SK-N-SH (cell line): ENCODE measurements around the gene PPP1R8. TPM values are rescaled to one million over a fixed set of nuclear protein-coding genes. Genes with fewer than 3 reads are reported as not detected.

Source experiments
- CTCF ChIA-PET: fragments of 300-600, 350-600 bp; formaldehyde crosslinking; extraction: SDS; loops from one replicate; lab custom pipeline; 2021; lab: Yijun Ruan, JAX
- POLR2A ChIA-PET: fragments of 350-600 bp; sonication (Branson Sonifier 250); formaldehyde crosslinking; extraction: SDS; loops from one replicate; lab custom pipeline; 2020; ENCODE audit warnings: antibody characterized with exemption, inconsistent platforms; lab: Yijun Ruan, JAX
- DNase-seq: peaks from one replicate; pipeline ENCODE4 v3.0.0; 2012
- H2AFZ ChIP-seq: fragments of 200-600 bp; sonication (generic); 2 replicates; pipeline ENCODE4 v1.8.1; 2016; ENCODE audit warnings: antibody characterized with exemption, mild to moderate bottlenecking, low read depth
- H3F3A ChIP-seq: fragments of 200-600 bp; sonication (generic); replicated peaks from 2 replicates; pipeline ENCODE3; 2016; ENCODE audit warnings: antibody characterized with exemption, mild to moderate bottlenecking; ENCODE audit not compliant: insufficient read depth
- H3K27ac ChIP-seq, 2 experiments: fragments of 200-500 bp in 1 of 2; fragments of 200-600 bp in 1 of 2; sonication (Bioruptor generic) in 1 of 2; sonication (generic), shearing (Covaris generic) in 1 of 2; 2 replicates each; pipeline versions ENCODE4 v1.5.1 to v1.6.1; 2014 to 2016; ENCODE audit warnings: low read depth in 2 of 2, inconsistent platforms in 1 of 2, low read length in 1 of 2, mild to moderate bottlenecking in 1 of 2, mixed read lengths in 1 of 2
- H3K27me3 ChIP-seq: fragments of 200-600 bp; sonication (generic), shearing (Covaris generic); 2 replicates; pipeline ENCODE4 v1.6.1; 2016; ENCODE audit warnings: mixed run types; ENCODE audit not compliant: insufficient read depth
- H3K36me3 ChIP-seq, 2 experiments: fragments of 200-500 bp in 1 of 2; fragments of 200-600 bp in 1 of 2; sonication (Bioruptor generic) in 1 of 2; sonication (generic) in 1 of 2; replicated peaks in 1 of 2; 2 replicates each; pipeline versions ENCODE3 to v1.5.1; 2014 to 2016; ENCODE audit warnings: low read length in 1 of 2, mild to moderate bottlenecking in 1 of 2; ENCODE audit not compliant: insufficient read depth in 2 of 2, control insufficient read depth in 1 of 2
- H3K4me1 ChIP-seq, 2 experiments: fragments of 200-500 bp in 1 of 2; fragments of 200-600 bp in 1 of 2; sonication (Bioruptor generic) in 1 of 2; sonication (generic), shearing (Covaris generic) in 1 of 2; 2 replicates each; pipeline versions ENCODE4 v1.5.1 to v1.6.1; 2014 to 2016; ENCODE audit warnings: low read depth in 1 of 2, low read length in 1 of 2, mixed run types in 1 of 2; ENCODE audit not compliant: insufficient read depth in 2 of 2, control insufficient read depth in 1 of 2
- H3K4me2 ChIP-seq: fragments of 200-600 bp; sonication (generic), shearing (Covaris generic); 2 replicates; pipeline ENCODE4 v1.6.1; 2017; ENCODE audit warnings: mixed run types
- H3K4me3 ChIP-seq, 2 experiments: fragments of 200-500 bp in 1 of 2; fragments of 200-600 bp in 1 of 2; sonication (Bioruptor generic) in 1 of 2; sonication (generic), shearing (Covaris generic) in 1 of 2; 2 replicates each; pipeline versions ENCODE4 v1.5.1 to v1.8.1; 2014 to 2016; ENCODE audit warnings: low read depth in 2 of 2, inconsistent platforms in 1 of 2, low read length in 1 of 2, mild to moderate bottlenecking in 1 of 2, mixed read lengths in 1 of 2, moderate library complexity in 1 of 2
- H3K79me2 ChIP-seq: fragments of 200-600 bp; sonication (generic); 2 replicates; pipeline ENCODE4 v1.8.1; 2017; ENCODE audit warnings: mild to moderate bottlenecking; ENCODE audit not compliant: insufficient read depth
- H3K9ac ChIP-seq: fragments of 200-600 bp; sonication (generic); 2 replicates; pipeline ENCODE4 v1.6.1; 2017; ENCODE audit warnings: mixed run types
- H3K9me2 ChIP-seq: fragments of 200-600 bp; sonication (generic); 2 replicates; pipeline ENCODE4 v1.6.1; 2017; ENCODE audit warnings: mixed run types
- H3K9me3 ChIP-seq: fragments of 200-600 bp; sonication (generic); 2 replicates; pipeline ENCODE4 v1.6.1; 2017; ENCODE audit warnings: mixed run types, mild to moderate bottlenecking, moderate library complexity
- H4K20me1 ChIP-seq: fragments of 200-600 bp; sonication (generic); 2 replicates; pipeline ENCODE4 v1.6.1; 2017; ENCODE audit warnings: mild to moderate bottlenecking, mixed run types; ENCODE audit not compliant: insufficient read depth
- CTCF ChIP-seq: fragments of 200-600 bp; sonication (generic); IDR thresholded peaks from 2 replicates; pipeline ENCODE4 v1.6.1; 2017; ENCODE audit warnings: antibody characterized with exemption, mild to moderate bottlenecking, moderate library complexity
- ELF1 ChIP-seq: IDR thresholded peaks from 2 replicates; pipeline ENCODE4 v1.4.0; 2012
- FOSL2 ChIP-seq: IDR thresholded peaks from 2 replicates; pipeline ENCODE4 v1.4.0; 2012; ENCODE audit warnings: low read depth, mild to moderate bottlenecking, moderate library complexity, borderline replicate concordance
- FOXM1 ChIP-seq: IDR thresholded peaks from 2 replicates; pipeline ENCODE4 v1.4.0; 2012; ENCODE audit warnings: low read depth, mild to moderate bottlenecking
- GABPA ChIP-seq: IDR thresholded peaks from 2 replicates; pipeline ENCODE4 v1.4.0; 2012; ENCODE audit warnings: low read depth, mild to moderate bottlenecking
- GATA2 ChIP-seq: sonication (generic); formaldehyde crosslinking; IDR thresholded peaks from 2 replicates; pipeline ENCODE4 v1.5.0; 2020; ENCODE audit warnings: mild to moderate bottlenecking, missing genetic modification reagents
- IRF3 ChIP-seq: fragments of 150-350 bp; IDR thresholded peaks from 2 replicates; pipeline ENCODE4 v1.6.1; 2016; ENCODE audit warnings: mild to moderate bottlenecking, low read depth, low read length
- MAX ChIP-seq: IDR thresholded peaks from 2 replicates; pipeline ENCODE4 v1.4.0; 2012; ENCODE audit warnings: low read depth
- MEF2A ChIP-seq: IDR thresholded peaks from 2 replicates; pipeline ENCODE4 v1.4.0; 2012; ENCODE audit warnings: low read depth, borderline replicate concordance
- NFIC ChIP-seq: IDR thresholded peaks from 2 replicates; pipeline ENCODE4 v1.4.0; 2012; ENCODE audit warnings: borderline replicate concordance
- NRF1 ChIP-seq: IDR thresholded peaks from 2 replicates; pipeline ENCODE4 v1.6.1; 2012; ENCODE audit warnings: low read depth, mild to moderate bottlenecking, low read length
- PBX3 ChIP-seq: IDR thresholded peaks from 2 replicates; pipeline ENCODE4; 2012
- RAD21 ChIP-seq: IDR thresholded peaks from 2 replicates; pipeline ENCODE4 v1.6.1; 2012; ENCODE audit warnings: mild to moderate bottlenecking, low read length
- RXRA ChIP-seq: IDR thresholded peaks from 2 replicates; pipeline ENCODE4 v1.4.0; 2012; ENCODE audit warnings: low read depth, mild to moderate bottlenecking, borderline replicate concordance
- SIN3A ChIP-seq: IDR thresholded peaks from 2 replicates; pipeline ENCODE4 v1.6.1; 2012; ENCODE audit warnings: low read depth, mild to moderate bottlenecking, low read length, moderate library complexity, borderline replicate concordance
- SMC3 ChIP-seq: IDR thresholded peaks from 2 replicates; pipeline ENCODE4 v1.6.1; 2012; ENCODE audit warnings: low read depth, low read length, improper control_type of control experiment
- TAF1 ChIP-seq: IDR thresholded peaks from 2 replicates; pipeline ENCODE4 v1.6.1; 2012; ENCODE audit warnings: low read depth, mild to moderate bottlenecking, low read length, moderate library complexity, borderline replicate concordance
- USF1 ChIP-seq: IDR thresholded peaks from 2 replicates; pipeline ENCODE4 v1.4.0; 2012; ENCODE audit warnings: low read depth, borderline replicate concordance
- YY1 ChIP-seq: IDR thresholded peaks from 2 replicates; pipeline ENCODE4 v1.4.0; 2012; ENCODE audit warnings: low read depth, mild to moderate bottlenecking
- ZBTB33 ChIP-seq: IDR thresholded peaks from 2 replicates; pipeline ENCODE4 v1.4.0; 2012; ENCODE audit warnings: low read depth, borderline replicate concordance
- WGBS: methylation state at CpG from one replicate; pipeline ENCODE4 v1.1.6; 2017; ENCODE audit warnings: low lambda C conversion rate; 5-methylcytosine and 5-hydroxymethylcytosine counted together
- polyA plus RNA-seq, 3 experiments: library from polyadenylated mRNA; depleted of rRNA; stranded (reverse); fragments of >200 nt; gene quantifications; 2 replicates each; pipeline ENCODE4 v1.2.3, GENCODE V29; 2012

PPP1R8 gene
- polyA plus RNA-seq, 1 of the 3 experiments (the other 2 are of a cell fraction) = 41.8 TPM

GRCh38 chr1:27885621-27886352 is 55.2 kb downstream of the PPP1R8 start:
- Histone ChIP-seq H3K79me2 (no peaks in the 10 kb centered on the region), H4K20me1 (no peaks in the 10 kb centered on the region), H3K36me3 (peaks cover 6 to 7% of the 10 kb centered on the region in 2 experiments), H3F3A (no peaks in the 10 kb centered on the region), H3K27me3 (no peaks in the 10 kb centered on the region), H2AFZ (no peak overlapping the region), H3K9me3 (no peaks in the 10 kb centered on the region), H3K9me2 (no peaks in the 10 kb centered on the region), H3K9ac (no peak overlapping the region), H3K4me3 (no peak overlapping the region), H3K4me1 (no peaks in the 10 kb centered on the region), H3K4me2 (no peak overlapping the region), H3K27ac (no peak overlapping the region)
- 93% methylated on average over 11 of the region's 15 CpGs for WGBS
- TF ChIP-seq IRF3 (no peak), CTCF (no peak), MAX (no peak), PBX3 (no peak), NFIC (no peak), SMC3 (no peak), RAD21 (no peak), FOSL2 (no peak), ZBTB33 (no peak), GABPA (no peak), RXRA (no peak), USF1 (no peak), FOXM1 (no peak), SIN3A (no peak), ELF1 (no peak), GATA2 (no peak), YY1 (no peak), TAF1 (no peak), NRF1 (no peak), MEF2A (no peak)
- CTCF ChIA-PET = interaction anchor here (1.0 kb wide), 1 partner anchor 28 kb away, joined by 4 read pairs; no protein-coding TSS in a partner anchor
- DNase-seq = no peak
- POLR2A ChIA-PET = no interaction called here
